ENCODE data around the gene AGO3.
A peak's percentile ranks its signal among the peaks of the same experiment; 100 is the strongest.

- TF ChIP-seq CTCF (IDR thresholded peaks at IDR 0.05): peak; percentile 80
- no peak for TF ChIP-seq USF2 (IDR thresholded peaks at IDR 0.05)
- TF ChIP-seq, protein P1, sequence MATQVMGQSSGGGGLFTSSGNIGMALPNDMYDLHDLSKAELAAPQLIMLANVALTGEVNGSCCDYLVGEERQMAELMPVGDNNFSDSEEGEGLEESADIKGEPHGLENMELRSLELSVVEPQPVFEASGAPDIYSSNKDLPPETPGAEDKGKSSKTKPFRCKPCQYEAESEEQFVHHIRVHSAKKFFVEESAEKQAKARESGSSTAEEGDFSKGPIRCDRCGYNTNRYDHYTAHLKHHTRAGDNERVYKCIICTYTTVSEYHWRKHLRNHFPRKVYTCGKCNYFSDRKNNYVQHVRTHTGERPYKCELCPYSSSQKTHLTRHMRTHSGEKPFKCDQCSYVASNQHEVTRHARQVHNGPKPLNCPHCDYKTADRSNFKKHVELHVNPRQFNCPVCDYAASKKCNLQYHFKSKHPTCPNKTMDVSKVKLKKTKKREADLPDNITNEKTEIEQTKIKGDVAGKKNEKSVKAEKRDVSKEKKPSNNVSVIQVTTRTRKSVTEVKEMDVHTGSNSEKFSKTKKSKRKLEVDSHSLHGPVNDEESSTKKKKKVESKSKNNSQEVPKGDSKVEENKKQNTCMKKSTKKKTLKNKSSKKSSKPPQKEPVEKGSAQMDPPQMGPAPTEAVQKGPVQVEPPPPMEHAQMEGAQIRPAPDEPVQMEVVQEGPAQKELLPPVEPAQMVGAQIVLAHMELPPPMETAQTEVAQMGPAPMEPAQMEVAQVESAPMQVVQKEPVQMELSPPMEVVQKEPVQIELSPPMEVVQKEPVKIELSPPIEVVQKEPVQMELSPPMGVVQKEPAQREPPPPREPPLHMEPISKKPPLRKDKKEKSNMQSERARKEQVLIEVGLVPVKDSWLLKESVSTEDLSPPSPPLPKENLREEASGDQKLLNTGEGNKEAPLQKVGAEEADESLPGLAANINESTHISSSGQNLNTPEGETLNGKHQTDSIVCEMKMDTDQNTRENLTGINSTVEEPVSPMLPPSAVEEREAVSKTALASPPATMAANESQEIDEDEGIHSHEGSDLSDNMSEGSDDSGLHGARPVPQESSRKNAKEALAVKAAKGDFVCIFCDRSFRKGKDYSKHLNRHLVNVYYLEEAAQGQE (IDR thresholded peaks at IDR 0.05): no peak
- peak in 1 of 2 experiments; percentile 42; a peak in 2 of 5 replicates for TF ChIP-seq RAD21 (conservative IDR thresholded peaks at IDR 0.05 in 1 of 2, IDR thresholded peaks at IDR 0.05 in 1 of 2)
- TF ChIP-seq EP300 (IDR thresholded peaks at IDR 0.05): no peak
- peak; percentile 95 for TF ChIP-seq POLR2A (IDR thresholded peaks at IDR 0.05; ENCODE audit: low read length)
- TF ChIP-seq HES2 (IDR thresholded peaks at IDR 0.05): no peak
Observed at GRCh38 chr1:36088577-36089392, 157.9 kb downstream of the AGO3 start, which contains the start of gene ADPRS.
